Naive B cell (primary cell): ENCODE results near the gene AMN. TPM values are rescaled to one million over a fixed set of nuclear protein-coding genes. Genes with fewer than 3 reads are reported as not detected.
A peak's percentile ranks its signal among the peaks of the same experiment; 100 is the strongest.

Source experiments
- ATAC-seq, 2 donors: fragments of 150-1000 bp; cut with Tn5 transposase; 2 replicates each; pipeline ENCODE4 v1.10.0; 2021; ENCODE audit warnings: low read depth in 2 of 2, mild to moderate bottlenecking in 2 of 2, moderate library complexity in 2 of 2
- DNase-seq: peaks from one replicate; pipeline ENCODE4 v3.0.0; 2022
- H3K27ac Mint-ChIP-seq, 6 donors: one replicate each; pipeline ENCODE4 v1.8.0; 2020 to 2022; ENCODE audit warnings: mild to moderate bottlenecking in 6 of 6, mixed read lengths in 6 of 6, moderate library complexity in 5 of 6, inconsistent platforms in 2 of 6
- H3K27me3 Mint-ChIP-seq, 3 donors: one replicate each; pipeline ENCODE4 v1.8.0; 2021 to 2022; ENCODE audit warnings: mixed read lengths in 3 of 3, mild to moderate bottlenecking in 1 of 3
- H3K36me3 Mint-ChIP-seq, 2 donors: one replicate each; pipeline ENCODE4 v1.8.0; 2020 to 2022; ENCODE audit warnings: mixed read lengths in 2 of 2, inconsistent platforms in 1 of 2, mild to moderate bottlenecking in 1 of 2
- H3K4me1 Mint-ChIP-seq, 3 donors: one replicate each; pipeline ENCODE4 v1.8.0; 2020 to 2022; ENCODE audit warnings: mixed read lengths in 3 of 3, inconsistent platforms in 1 of 3, mild to moderate bottlenecking in 1 of 3, moderate library complexity in 1 of 3
- H3K4me3 Mint-ChIP-seq, 8 donors: one replicate each; pipeline ENCODE4 v1.8.0; 2020 to 2022; ENCODE audit warnings: mild to moderate bottlenecking in 8 of 8, mixed read lengths in 8 of 8, moderate library complexity in 8 of 8, inconsistent platforms in 2 of 8
- H3K9me3 Mint-ChIP-seq, 7 donors: one replicate each; pipeline ENCODE4 v1.8.0; 2020 to 2022; ENCODE audit warnings: mixed read lengths in 7 of 7, mild to moderate bottlenecking in 5 of 7, inconsistent platforms in 2 of 7, moderate library complexity in 1 of 7
- polyA plus RNA-seq, 6 donors: library from polyadenylated mRNA; unstranded; fragments of 300-500 nt; fragmentation: Illumina TruSeq; gene quantifications; one replicate each; pipeline ENCODE4 v1.2.3, GENCODE V29; 2021; ENCODE audit warnings: low read depth in 6 of 6

The AMN gene
- polyA plus RNA-seq, 6 donors from 2014 or later = 1.8 to 5.7 (median 2.4) TPM

DNA sequence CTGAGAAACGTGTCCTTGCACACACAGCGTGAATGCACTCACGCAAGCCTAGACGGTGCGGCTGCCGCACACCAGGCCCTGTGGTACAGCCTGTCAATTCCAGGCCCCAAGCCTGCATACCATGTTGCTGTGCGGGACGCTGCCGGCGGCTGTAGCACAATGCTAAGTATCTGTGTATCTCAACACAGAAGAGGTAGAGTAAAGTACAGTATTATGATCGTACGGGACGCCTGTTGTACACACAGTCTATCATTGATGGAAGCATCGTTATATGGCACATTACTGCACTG lies 45.0 kb downstream of the AMN start:
- Mint-ChIP-seq H3K4me3 (no peak overlapping the region), H3K9me3 (no peaks in the 10 kb centered on the region), H3K4me1 (no peaks in the 10 kb centered on the region), H3K36me3 (peaks cover 23 to 28% of the 10 kb centered on the region in 2 donors), H3K27ac (no peak overlapping the region), H3K27me3 (no peaks in the 10 kb centered on the region)
- DNase-seq = no peak
- no peak for ATAC-seq

DNA sequence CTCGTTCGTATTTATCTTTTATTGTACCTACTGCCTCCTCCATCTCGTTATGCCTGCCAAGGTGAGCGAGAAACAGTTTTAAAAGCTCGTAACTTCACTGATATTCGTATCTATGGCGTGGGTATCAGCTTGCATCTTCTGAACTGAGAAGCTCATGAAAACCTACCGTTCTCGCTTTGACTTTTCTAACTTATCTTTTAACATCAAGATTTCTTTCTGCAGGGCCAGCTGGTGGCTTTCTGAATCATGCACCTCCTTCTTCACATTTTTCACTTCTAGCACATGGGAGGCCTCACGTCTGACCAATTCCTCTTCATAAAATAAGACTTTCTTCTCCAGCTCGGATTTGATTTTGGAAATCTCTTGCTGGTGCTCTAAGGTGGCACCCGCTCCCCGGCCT lies 45.8 kb downstream of the AMN start:
- Mint-ChIP-seq H3K9me3 (no peaks in the 10 kb centered on the region), H3K36me3 (peaks cover 23 to 28% of the 10 kb centered on the region in 2 donors), H3K4me1 (no peaks in the 10 kb centered on the region), H3K4me3 (no peak overlapping the region), H3K27ac (no peak overlapping the region), H3K27me3 (no peaks in the 10 kb centered on the region)
- ATAC-seq (no peak), DNase-seq (no peak)

DNA sequence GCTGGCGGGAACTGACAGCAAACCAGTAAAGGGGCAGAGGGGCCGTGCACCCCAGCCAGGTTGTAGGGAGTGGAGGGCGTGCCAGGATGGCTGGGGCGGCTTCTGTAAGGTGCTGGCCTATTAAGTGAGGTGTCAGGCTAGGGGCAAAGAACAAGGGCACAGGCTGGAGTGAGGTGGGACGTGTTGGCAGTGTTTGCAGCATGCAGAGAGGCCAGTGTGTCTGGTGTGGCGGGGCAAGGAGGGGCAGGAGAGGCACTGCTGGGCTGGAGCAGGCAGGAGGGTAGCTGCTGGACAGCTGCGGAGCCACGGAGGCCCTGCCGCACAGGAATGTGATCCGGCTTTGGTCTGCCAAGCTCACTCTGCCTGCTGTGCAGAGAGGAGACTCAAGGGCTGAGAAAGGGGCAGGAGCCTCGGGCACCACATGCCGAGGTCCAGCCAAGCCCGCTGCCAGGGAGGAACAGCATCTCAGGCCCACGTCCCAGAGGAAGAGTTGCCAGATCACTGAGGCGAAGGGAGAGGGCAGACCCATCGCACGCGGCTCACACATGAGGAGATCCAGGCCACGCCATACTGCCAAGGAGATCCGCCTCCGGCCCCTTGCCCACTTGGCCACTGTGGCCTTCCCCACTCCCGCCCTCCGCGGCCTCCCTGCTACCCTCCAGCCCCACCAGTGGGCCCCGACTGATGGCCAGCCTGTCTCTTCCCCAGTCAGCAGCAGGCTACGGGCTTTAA lies 46.8 kb downstream of the AMN start:
- no peak overlapping the region for H3K4me3 Mint-ChIP-seq
- peaks cover 28 to 32% of the 10 kb centered on the region in 2 donors for H3K36me3 Mint-ChIP-seq
- H3K27me3 Mint-ChIP-seq = no peaks in the 10 kb centered on the region
- no peak overlapping the region for H3K27ac Mint-ChIP-seq
- H3K4me1 Mint-ChIP-seq = peaks cover 0 to 2% (median 0%) of the 10 kb centered on the region in 3 donors
- ATAC-seq (no peak), DNase-seq (no peak)
- H3K9me3 Mint-ChIP-seq = no peaks in the 10 kb centered on the region

DNA sequence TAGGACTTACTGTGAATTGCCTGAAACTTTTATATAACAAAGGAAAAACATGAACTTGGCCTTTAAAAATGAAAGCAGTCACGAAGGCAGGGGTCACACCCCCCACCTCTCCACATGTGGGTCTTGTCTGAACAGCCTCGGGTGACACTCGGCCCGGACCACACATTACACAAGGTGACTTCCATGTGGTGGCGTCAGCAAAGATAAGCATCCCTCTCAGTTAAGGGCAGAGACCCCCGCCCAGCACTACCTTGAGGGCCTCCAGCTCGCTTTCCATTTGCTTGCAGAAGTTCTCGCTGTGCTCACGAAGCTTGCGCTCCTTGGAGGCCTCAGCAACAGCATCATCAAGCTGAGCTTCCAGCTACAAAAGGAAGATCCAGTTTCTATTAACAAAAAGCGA lies 47.4 kb downstream of the AMN start:
- no peak overlapping the region for H3K4me3 Mint-ChIP-seq
- DNase-seq (no peak), ATAC-seq (no peak)
- no peak overlapping the region for H3K27ac Mint-ChIP-seq
- H3K4me1 Mint-ChIP-seq = peaks cover 0 to 5% (median 0%) of the 10 kb centered on the region in 3 donors
- peaks cover 31 to 36% of the 10 kb centered on the region in 2 donors for H3K36me3 Mint-ChIP-seq
- no peaks in the 10 kb centered on the region for H3K9me3 Mint-ChIP-seq
- no peaks in the 10 kb centered on the region for H3K27me3 Mint-ChIP-seq

DNA sequence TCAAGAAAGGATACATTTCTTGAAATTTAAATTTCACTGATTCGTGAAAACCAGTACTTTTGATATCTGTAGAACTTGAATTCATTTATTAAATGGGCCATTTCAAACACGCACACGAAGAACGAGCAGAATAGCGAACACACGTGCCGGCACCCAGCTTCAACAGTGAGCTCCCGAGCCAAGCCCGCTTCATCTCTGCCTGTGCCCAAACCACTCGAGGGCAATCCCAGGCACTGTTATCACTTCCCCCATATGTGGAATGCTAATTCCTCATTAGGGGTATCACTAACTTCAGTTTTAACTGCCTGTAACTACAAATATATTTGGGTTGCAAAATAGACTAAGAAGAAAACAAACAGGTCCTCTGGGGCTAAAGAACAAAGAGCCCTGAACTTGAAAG lies 48.0 kb downstream of the AMN start:
- H3K36me3 Mint-ChIP-seq = peaks cover 31 to 36% of the 10 kb centered on the region in 2 donors
- no peak overlapping the region for H3K27ac Mint-ChIP-seq
- H3K9me3 Mint-ChIP-seq = no peaks in the 10 kb centered on the region
- no peaks in the 10 kb centered on the region for H3K27me3 Mint-ChIP-seq
- peaks cover 0 to 5% (median 0%) of the 10 kb centered on the region in 3 donors for H3K4me1 Mint-ChIP-seq
- no peak overlapping the region for H3K4me3 Mint-ChIP-seq
- DNase-seq = no peak
- no peak for ATAC-seq

DNA sequence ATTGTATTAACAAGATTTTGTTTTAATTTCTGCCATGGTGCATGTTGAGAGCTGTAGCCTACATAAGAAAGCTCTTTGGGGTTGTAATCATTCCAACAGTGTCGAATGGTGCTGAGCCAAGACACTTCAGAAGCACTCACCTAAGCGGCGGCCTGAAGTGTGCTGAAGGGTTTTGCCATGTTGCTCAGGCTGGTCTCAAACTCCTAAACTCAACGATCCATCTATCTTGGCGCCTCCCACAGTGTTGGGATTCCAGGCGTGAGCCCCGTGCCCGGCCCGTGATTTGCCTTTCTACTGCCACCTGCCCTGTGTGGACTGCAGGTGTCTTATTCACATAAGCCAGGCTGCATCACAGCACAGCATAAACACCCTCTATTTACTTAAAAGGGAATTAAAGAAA lies 48.9 kb downstream of the AMN start:
- Mint-ChIP-seq H3K36me3 (peaks cover 25 to 36% of the 10 kb centered on the region in 2 donors), H3K4me3 (no peak overlapping the region)

DNA sequence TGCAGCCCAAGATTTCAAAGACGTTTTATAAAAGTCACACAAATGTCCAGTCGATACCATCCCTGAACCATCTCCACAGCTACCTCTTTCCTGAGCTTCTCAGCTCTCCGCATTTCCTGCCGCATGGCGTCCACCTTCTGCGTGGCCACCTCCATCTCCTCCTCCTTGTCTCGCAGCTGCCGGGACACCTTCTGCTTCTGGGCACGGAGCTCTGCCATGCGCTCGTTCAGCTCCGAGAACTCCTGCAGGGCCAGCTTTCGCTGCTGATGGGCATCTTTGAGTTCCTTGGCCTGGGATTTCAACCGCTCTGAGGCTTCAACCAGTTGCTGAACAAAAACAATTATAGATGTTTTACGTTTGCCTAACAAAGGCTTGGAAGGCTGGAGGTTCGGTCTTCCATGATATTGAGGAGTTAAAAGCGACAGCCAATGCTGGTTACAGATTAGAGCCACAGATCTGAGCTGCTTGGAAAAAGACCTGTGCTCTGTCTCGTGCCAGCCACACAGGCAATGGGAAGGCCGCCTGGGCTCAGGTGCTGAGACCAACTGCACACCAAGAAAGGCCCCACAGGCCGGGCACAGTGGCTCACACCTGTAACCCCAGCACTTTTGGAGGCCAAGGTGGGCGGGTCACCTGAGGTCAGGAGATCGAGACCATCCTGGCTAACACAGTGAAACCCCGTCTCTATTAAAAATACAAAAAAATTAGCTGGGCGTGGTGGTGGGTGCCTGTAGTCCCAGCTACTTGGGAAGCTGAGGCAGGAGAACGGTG lies 49.6 kb downstream of the AMN start:
- peaks cover 23 to 36% of the 10 kb centered on the region in 2 donors for H3K36me3 Mint-ChIP-seq
- H3K27ac Mint-ChIP-seq = peak overlapping the region in 1 of 6 donors; percentile 89

More for the DNA sequence above, 48.9 kb downstream of the AMN start:
- no peak for DNase-seq
- no peaks in the 10 kb centered on the region for H3K27me3 Mint-ChIP-seq
- peak overlapping the region in 1 of 6 donors; percentile 44 for H3K27ac Mint-ChIP-seq
- no peak for ATAC-seq
- H3K9me3 Mint-ChIP-seq = no peaks in the 10 kb centered on the region
- H3K4me1 Mint-ChIP-seq = peaks cover 0 to 5% (median 0%) of the 10 kb centered on the region in 3 donors

DNA sequence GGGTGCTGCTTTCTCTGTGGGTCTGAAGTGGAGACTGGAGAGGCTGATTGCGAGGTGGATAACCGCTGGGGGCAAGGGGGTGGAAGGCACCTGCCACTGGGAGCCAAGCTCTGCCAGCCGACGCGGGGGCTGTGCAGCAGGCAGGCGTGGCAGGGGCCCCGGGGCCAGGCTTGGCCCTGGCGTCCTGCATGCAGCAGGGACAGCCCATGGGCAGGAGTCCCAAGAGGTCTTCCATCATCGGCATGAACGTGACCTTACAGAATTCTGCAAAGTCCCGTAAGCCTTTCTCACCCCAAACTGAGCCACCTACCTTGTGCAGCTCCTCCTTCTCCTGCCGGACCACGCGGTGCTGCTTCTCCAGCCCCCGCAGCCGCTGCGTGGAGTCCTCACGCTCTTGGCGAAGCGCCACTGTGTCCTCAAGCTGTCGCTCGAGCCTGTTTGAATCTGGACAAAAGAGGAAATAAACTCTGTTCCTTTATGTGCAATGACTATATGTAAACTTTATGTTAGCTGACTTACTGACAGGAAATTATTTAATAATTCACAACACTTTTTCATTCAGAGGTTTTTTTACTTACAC lies 51.3 kb downstream of the AMN start:
- ATAC-seq (no peak), DNase-seq (no peak)
- no peaks in the 10 kb centered on the region for H3K27me3 Mint-ChIP-seq
- peak overlapping the region in 1 of 6 donors; percentile 53 for H3K27ac Mint-ChIP-seq
- peaks cover 0 to 5% (median 0%) of the 10 kb centered on the region in 3 donors for H3K4me1 Mint-ChIP-seq
- no peaks in the 10 kb centered on the region for H3K9me3 Mint-ChIP-seq
- peaks cover 25 to 36% of the 10 kb centered on the region in 2 donors for H3K36me3 Mint-ChIP-seq
- no peak overlapping the region for H3K4me3 Mint-ChIP-seq

More for the DNA sequence above, 49.6 kb downstream of the AMN start:
- Mint-ChIP-seq H3K4me1 (peaks cover 0 to 5% (median 0%) of the 10 kb centered on the region in 3 donors), H3K4me3 (no peak overlapping the region), H3K9me3 (no peaks in the 10 kb centered on the region), H3K27me3 (no peaks in the 10 kb centered on the region)
- DNase-seq (no peak), ATAC-seq (no peak)

DNA sequence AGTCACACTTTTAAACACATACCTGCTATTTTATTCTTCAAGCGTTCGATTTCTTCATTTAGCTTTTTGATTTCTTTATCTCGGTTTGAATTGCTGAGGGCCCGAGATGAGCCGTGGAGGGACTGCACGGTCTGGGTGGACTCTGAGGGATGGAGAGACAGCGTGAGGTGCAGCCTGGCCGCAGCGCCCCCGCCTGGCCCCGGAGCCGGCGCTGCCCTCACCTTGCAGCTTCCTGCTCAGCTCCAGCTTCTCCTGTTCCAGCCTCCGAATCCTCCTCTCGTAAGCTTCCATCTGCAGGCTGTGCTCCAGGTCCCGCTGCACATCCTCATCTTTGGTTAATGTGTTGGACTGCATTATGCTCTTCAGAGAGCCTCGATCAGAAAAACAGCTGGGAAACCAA lies 53.2 kb downstream of the AMN start:
- H3K36me3 Mint-ChIP-seq = peaks cover 25 to 30% of the 10 kb centered on the region in 2 donors
- H3K27ac Mint-ChIP-seq = no peak overlapping the region
- peak overlapping the region in 1 of 8 donors; percentile 12 for H3K4me3 Mint-ChIP-seq
- H3K27me3 Mint-ChIP-seq = no peaks in the 10 kb centered on the region
- DNase-seq (no peak), ATAC-seq (no peak)
- H3K9me3 Mint-ChIP-seq = no peaks in the 10 kb centered on the region
- H3K4me1 Mint-ChIP-seq = peaks cover 0 to 5% (median 0%) of the 10 kb centered on the region in 3 donors

DNA sequence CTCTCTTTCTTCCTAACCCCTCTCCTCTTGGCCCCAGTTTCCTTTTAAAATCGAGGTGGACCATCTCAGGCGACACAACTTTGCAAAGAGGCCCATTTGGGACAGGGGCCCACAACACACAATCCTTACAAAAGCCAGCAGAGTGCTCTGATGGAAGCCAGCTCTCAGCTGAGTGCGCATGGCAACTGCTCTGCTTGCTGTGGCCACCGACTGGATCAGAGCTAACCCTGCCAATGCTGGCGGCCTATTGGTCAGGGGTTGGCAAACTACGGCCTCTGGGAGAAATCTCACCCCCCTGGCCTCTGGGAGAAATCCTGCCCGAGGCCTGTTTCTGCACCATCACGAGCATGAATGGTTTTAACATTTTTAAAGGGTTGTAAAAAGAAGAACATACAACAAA lies 55.0 kb downstream of the AMN start:
- H3K27me3 Mint-ChIP-seq = no peaks in the 10 kb centered on the region
- peaks cover 18% of the 10 kb centered on the region in 2 donors for H3K36me3 Mint-ChIP-seq

DNA sequence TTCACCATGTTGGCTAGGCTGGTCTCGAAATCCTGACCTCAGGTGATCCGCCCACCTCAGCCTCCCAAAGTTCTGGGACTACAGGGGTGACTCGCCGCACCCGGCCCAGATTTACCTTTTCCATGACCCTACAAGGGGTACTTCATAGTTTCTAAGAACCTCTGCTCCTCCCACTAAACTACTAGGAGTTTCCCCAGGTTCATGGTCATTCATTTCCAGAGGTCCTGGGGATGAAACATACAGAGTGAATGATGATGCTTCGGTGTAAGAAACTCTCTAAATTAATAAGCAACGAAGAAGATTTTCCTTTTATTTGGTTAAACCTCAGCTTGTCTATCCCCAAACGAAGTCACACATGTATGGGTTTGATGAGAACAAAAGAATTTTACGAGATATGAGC lies 56.9 kb downstream of the AMN start:
- ATAC-seq (no peak), DNase-seq (no peak)
- H3K36me3 Mint-ChIP-seq = peaks cover 19 to 24% of the 10 kb centered on the region in 2 donors
- H3K4me3 Mint-ChIP-seq = no peak overlapping the region
- peaks cover 0 to 1% (median 0%) of the 10 kb centered on the region in 3 donors for H3K4me1 Mint-ChIP-seq
- H3K27ac Mint-ChIP-seq = no peak overlapping the region
- H3K9me3 Mint-ChIP-seq = no peaks in the 10 kb centered on the region
- no peaks in the 10 kb centered on the region for H3K27me3 Mint-ChIP-seq

More for the DNA sequence above, 55.0 kb downstream of the AMN start:
- Mint-ChIP-seq H3K4me3 (no peak overlapping the region), H3K27ac (peak overlapping the region in 2 of 6 donors; percentile 24 to 89), H3K9me3 (no peaks in the 10 kb centered on the region), H3K4me1 (peaks cover 0 to 5% (median 0%) of the 10 kb centered on the region in 3 donors)
- ATAC-seq (no peak), DNase-seq (no peak)

DNA sequence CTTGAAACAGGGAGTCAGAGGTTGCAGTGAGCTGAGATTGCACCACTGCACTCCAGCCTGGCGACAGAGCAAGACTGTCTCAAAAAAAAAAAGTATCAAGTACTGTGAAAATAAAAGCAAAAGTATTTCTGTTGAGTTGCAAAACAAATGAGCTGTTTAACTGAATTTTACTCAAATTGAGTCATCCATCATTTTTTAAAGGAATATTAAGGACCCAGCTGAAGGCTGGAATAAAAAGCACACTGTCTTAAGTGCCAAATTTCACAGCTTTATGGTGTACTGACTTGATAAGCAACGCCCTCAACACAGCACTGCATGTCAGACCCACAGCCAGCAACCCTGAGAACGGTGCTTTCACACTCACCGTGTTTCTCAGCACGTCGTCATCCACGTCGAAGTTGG lies 57.9 kb downstream of the AMN start:
- H3K27me3 Mint-ChIP-seq = no peaks in the 10 kb centered on the region
- ATAC-seq (no peak), DNase-seq (no peak)
- no peaks in the 10 kb centered on the region for H3K9me3 Mint-ChIP-seq
- peaks cover 18 to 31% of the 10 kb centered on the region in 2 donors for H3K36me3 Mint-ChIP-seq
- no peak overlapping the region for H3K4me3 Mint-ChIP-seq
- no peaks in the 10 kb centered on the region for H3K4me1 Mint-ChIP-seq
- H3K27ac Mint-ChIP-seq = no peak overlapping the region
